Fibroblast of mammary gland (primary cell): ENCODE results near the gene MME.
"Not testable (repeated sequence)": the region's sequence is repeated elsewhere in the genome, so short reads cannot be mapped to it uniquely, and the experiment has no call there.

ENCODE experiments used
- DNase-seq: peaks from one replicate; pipeline ENCODE4 v3.0.0-alpha.2; 2010; ENCODE audit warnings: low read depth
- H3K4me3 ChIP-seq: 2 replicates; pipeline ENCODE4 v1.5.1; 2011; ENCODE audit warnings: low read depth, mild to moderate bottlenecking, low read length, moderate library complexity; ENCODE audit not compliant: control insufficient read depth
- TF ChIP-seq, protein P1 (sequence below): conservative IDR thresholded peaks from 2 replicates; pipeline ENCODE4 v1.5.1; 2011; ENCODE audit warnings: low read depth, low read length, inconsistent platforms; ENCODE audit not compliant: control insufficient read depth, insufficient read depth

Gene MME

GRCh38 chr3:155131104-155131503 is 51.0 kb downstream of the MME start:
- no peak overlapping the region for H3K4me3 ChIP-seq
- TF ChIP-seq, protein P1, sequence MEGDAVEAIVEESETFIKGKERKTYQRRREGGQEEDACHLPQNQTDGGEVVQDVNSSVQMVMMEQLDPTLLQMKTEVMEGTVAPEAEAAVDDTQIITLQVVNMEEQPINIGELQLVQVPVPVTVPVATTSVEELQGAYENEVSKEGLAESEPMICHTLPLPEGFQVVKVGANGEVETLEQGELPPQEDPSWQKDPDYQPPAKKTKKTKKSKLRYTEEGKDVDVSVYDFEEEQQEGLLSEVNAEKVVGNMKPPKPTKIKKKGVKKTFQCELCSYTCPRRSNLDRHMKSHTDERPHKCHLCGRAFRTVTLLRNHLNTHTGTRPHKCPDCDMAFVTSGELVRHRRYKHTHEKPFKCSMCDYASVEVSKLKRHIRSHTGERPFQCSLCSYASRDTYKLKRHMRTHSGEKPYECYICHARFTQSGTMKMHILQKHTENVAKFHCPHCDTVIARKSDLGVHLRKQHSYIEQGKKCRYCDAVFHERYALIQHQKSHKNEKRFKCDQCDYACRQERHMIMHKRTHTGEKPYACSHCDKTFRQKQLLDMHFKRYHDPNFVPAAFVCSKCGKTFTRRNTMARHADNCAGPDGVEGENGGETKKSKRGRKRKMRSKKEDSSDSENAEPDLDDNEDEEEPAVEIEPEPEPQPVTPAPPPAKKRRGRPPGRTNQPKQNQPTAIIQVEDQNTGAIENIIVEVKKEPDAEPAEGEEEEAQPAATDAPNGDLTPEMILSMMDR, result no peak
- DNase-seq, result peak; percentile 78

DNA sequence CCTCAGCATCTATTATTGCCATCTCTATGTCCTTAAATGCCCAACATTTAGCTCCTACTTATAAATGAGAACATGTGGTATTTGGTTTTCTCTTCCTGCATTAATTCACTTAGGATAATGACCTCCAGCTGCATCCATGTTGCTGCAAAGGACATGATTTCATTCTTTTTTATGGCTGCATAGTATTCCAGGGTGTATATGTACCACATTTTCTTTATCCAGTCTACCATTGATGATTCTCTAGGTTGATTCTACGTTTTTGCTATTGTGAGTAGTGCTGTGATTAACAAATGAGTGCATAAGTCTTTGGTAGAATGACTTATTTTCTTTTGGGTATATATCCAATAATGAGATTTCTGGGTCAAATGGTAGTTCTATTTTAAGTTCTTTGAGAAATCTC is 54.2 kb downstream of the MME start:
- not testable (repeated sequence) for DNase-seq, H3K4me3 ChIP-seq

DNA sequence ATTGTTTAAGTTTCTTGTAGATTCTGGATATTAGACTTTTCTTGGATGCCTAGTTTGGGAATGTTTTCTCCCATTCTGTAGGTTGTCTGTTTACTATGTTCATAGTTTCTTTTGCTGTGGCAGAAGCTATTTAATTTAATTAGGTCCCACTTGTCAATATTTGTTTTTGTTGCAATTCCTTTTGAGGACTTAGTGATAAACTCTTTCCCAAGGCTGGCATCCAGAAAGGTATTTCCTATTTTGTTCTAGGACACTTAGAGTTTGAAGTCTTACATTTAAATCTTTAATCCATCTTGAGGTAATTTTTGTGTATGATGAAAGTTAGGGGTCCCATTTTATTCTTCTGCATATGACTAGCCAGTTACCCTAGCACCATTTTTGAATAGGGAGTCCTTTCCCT is 54.9 kb downstream of the MME start:
- TF ChIP-seq, protein P1, result no peak
- no peak overlapping the region for H3K4me3 ChIP-seq
- DNase-seq, result no peak

DNA sequence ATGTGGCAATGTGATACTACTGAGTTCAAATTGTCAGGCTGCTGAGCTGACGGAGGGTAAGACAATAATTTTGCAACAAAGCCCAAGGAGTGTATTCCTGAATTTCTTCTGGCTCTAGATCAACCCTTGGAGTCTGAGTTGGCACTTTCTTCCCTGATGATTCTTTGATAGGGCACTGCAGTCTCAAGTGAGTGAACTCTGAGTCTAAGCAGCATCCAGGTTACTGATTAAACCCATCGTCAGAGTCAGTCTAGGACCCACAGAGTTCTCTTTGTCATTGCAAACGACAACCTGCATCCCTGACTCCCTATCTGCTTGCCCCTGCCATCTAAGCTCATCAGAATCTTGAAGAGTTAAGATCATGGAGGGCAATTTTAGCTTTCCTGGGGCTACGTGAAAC is 58.6 kb downstream of the MME start:
- TF ChIP-seq, protein P1, result no peak
- H3K4me3 ChIP-seq, result no peak overlapping the region
- no peak for DNase-seq

- no peak for DNase-seq
- H3K4me3 ChIP-seq, result no peak overlapping the region
- TF ChIP-seq, protein P1, result no peak
These were observed 67.5 kb downstream of the MME start for GRCh38 chr3:155147588-155147987.

GRCh38 chr3:155149494-155149893 is 69.4 kb downstream of the MME start:
- no peak overlapping the region for H3K4me3 ChIP-seq
- no peak for DNase-seq
- TF ChIP-seq, protein P1, result no peak

DNA sequence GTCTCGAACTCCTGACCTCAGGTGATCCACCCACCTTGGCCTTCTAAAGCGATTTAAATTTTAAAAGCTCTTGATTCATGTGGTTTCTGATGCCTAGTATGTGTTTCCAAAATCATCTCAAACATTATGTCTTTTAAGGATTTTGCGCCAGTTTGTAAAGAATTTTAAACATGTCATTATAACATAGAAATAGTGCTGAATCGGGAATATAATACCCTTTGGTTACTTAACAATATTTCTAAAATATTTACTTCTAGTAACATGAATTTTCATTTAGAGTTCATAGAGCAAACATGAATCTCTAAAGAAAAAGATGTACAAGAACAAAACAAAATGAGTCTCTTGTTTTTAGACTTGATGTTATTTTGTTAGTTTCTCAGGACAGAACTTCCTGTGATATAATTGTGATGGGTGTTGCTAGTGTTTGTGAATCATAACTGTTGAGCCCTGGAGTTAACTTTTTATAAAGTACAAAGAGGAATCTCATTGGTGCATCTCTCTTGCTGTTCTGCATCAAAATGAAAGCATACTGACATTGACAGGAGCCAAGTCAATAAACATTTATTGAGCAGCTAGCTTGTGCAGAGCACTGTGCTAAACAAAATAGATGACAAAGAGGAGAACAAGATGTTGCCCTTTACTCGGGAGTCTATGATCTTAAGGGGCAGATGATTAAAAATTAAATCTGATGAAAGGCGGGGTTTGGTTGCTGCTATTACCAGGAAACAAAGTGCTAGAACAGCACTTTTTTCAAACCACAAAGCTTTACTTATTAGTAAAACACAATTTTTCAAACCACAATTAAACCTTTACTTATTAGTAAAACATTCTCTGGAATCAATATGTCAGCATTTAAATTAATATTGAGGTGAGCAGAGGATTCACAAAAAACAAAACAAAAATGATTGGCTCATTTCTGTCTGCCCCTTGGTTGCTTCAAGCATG is 73.4 kb downstream of the MME start:
- H3K4me3 ChIP-seq, result no peak overlapping the region
- peak; percentile 7 for DNase-seq
- TF ChIP-seq, protein P1, result no peak
